ENCODE measurements around the gene SPRYD3. TPM values are rescaled to one million over a fixed set of nuclear protein-coding genes. Genes with fewer than 3 reads are reported as not detected.

The SPRYD3 gene
- total and polyA plus RNA-seq, 2 experiments from 2014 or later = 4.3 to 5.4 TPM

GRCh38 chr12:53039851-53040250, 39.3 kb downstream of the SPRYD3 start (continued):
- TF ChIP-seq ZNF462 (CRISPR knock-in tag; IDR thresholded peaks at IDR 0.05) (no peak), ZNF114 (CRISPR knock-in tag; IDR thresholded peaks at IDR 0.05) (no peak), NANOG (IDR thresholded peaks at IDR 0.05; ENCODE audit: borderline replicate concordance) (no peak)

GRCh38 chr12:53036802-53037201, 42.4 kb downstream of the SPRYD3 start:
- peaks cover 7% of the 10 kb centered on the region for H3K27me3 Mint-ChIP-seq (ENCODE audit: insufficient read depth, low read depth, poor library complexity)
- peak overlapping the region; percentile 63 for H3K27ac ChIP-seq (ENCODE audit: low read depth)
- ATAC-seq = no peak
- DNase-seq (ENCODE audit: low spot score) = no peak
- H3K4me2 ChIP-seq = no peak overlapping the region
- no peaks in the 10 kb centered on the region for H3K27me3 ChIP-seq (ENCODE audit: insufficient read depth)
- no peak for TF ChIP-seq JUNB (IDR thresholded peaks at IDR 0.05; ENCODE audit: unreplicated experiment)
- no peak for TF ChIP-seq ZNF462 (CRISPR knock-in tag; IDR thresholded peaks at IDR 0.05)
- no peak for TF ChIP-seq EZH2 (IDR thresholded peaks at IDR 0.05; ENCODE audit: low read depth, unreplicated experiment)
- TF ChIP-seq NANOG (IDR thresholded peaks at IDR 0.05; ENCODE audit: borderline replicate concordance) = no peak
- peaks cover 9% of the 10 kb centered on the region; the same call in 1 of the 2 replicates for H3K4me1 ChIP-seq (ENCODE audit: insufficient read depth)
- peaks cover 94% of the 10 kb centered on the region for H3K36me3 Mint-ChIP-seq (ENCODE audit: low read depth)
- no peak overlapping the region for H2AFZ ChIP-seq
- H3K79me2 ChIP-seq (replicated peaks; ENCODE audit: insufficient read depth) = peaks cover 12% of the 10 kb centered on the region
- H3K4me1 Mint-ChIP-seq = peaks cover 13% of the 10 kb centered on the region
- H3K4me3 Mint-ChIP-seq = no peak overlapping the region
- H3K9me3 Mint-ChIP-seq = no peaks in the 10 kb centered on the region
- 0 out of 2 replicates have a peak overlapping the region, but pooled peaks have one; percentile 36 for H3K27ac Mint-ChIP-seq
- peaks cover 68% of the 10 kb centered on the region for H4K20me1 ChIP-seq (replicated peaks; ENCODE audit: insufficient read depth)
- no peaks in the 10 kb centered on the region for H3K9me2 ChIP-seq (ENCODE audit: insufficient read depth)
- H3F3A ChIP-seq (replicated peaks; ENCODE audit: low read depth) = peaks cover 58% of the 10 kb centered on the region
- peaks cover 83% of the 10 kb centered on the region for H3K36me3 ChIP-seq (ENCODE audit: insufficient read depth)
- H3K4me3 ChIP-seq = no peak overlapping the region

All from GM23338 (cell line).